Stimulated activated CD8-positive, alpha-beta memory T cell treated with anti-CD3 and anti-CD28 coated beads, Interleukin-12 subunit alpha, Interleukin-12 subunit beta, amount 100 ng/mL, for 24 hours (primary cell): ENCODE results near the gene COL8A1.

Experiments used
- DNase-seq: peaks from one replicate; pipeline ENCODE4 v3.0.0-alpha.2; 2020; ENCODE audit errors: extremely low read depth

Gene COL8A1

DNA sequence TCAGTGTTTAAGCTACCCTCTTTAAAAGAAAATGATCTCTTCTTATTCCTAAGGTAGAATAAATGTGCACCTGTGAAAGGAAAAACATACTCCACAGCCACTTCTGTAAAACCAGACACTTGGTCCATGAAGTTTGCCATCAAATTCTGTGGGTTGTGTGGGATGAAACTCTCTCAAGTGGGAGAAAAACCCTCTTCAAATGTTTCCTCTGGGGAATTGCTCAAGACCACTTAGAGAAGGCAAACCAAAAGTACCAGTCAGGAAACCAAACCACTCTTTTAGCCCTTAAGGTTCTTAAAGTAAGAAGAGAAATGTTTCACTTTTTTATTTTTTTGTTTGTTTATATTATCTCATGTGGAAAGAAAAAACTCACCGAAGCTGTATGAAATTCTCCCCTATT, 1.2 kb downstream of the COL8A1 start:
- no peak for DNase-seq

DNA sequence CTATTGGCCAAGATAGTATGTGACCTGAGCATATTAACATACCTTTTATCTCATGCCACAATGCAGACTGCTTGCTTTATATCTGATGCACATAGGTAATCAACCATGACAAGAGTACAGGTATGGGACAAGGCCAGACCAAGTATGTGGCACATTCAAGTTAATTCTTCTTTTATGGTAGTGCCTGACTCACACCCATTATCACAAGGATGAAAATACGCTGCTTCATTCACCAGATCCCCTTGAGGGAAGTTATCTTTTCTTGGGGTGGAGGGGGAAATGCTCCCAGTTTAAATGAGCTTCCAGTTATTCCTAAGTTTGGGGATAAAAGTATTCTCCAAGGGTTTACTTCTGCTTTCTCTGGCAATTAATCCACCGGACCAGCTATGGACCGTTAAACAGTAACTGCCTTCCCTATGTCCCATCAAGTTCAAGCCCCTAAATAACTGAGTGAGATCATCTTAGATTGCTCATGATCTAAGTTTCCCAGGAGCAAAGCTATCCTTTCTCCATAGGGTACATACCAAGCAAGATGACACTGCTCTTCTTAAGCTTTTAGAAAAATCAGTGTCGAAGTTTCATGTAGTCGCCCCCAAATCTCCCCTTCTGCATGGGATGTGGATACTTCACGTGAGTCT, 1.9 kb downstream of the COL8A1 start:
- DNase-seq: no peak

DNA sequence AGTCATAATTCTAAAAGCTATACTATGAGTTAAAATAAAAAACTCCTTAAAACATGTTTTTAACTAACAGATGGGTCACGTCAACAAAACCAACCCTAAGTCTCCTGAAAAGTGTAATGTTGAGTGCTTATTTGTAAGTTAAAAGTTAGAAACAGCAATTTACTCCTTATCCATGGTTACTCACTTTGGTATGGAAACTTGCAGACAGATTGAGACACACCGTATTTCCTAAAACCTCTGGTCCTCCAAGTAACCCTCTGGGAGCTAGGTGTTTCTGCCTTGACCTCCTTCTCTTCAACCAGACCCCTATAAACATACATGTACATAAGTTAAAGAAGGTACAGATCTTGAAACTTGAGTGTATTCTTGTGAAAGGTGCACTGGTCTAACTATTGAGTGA, 3.1 kb downstream of the COL8A1 start:
- DNase-seq: no peak

DNA sequence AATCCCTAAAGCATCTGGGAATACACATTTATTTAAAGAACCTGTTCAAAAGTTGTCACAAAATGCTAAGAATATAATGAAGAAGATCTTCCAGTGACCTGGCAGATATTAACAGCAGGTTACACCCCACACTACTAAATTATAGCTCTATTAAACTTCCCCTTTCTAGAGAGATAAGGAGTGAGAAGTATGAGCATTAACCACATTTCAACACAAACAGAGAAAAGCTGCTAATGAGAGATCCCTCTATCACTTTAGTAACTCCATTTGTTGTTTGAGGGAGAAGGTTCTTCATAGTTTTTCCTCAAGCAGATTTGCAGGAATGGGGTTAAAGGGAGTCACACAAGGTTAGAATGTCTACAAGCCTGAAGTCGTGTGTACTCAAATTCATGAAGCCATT, 3.6 kb downstream of the COL8A1 start:
- DNase-seq: no peak

DNA sequence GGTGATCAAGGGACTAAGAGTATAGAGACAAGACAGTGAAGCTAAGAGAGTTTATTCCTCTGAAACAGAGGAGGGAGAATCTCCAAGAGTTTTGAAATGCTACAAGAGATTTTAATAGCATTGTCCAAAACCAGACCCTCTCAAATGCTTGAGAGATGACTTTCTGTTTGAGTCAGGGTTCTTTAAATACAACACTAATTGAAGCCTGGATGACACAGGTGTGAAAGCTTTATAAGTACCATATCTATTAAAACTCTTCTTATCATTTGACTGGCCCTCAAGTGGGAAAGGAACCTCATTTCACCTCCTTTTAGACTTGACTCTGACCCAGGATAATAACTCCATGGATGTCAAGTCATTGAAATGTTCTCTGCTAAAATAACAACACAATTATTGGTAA, 5.6 kb downstream of the COL8A1 start:
- DNase-seq: no peak

DNA sequence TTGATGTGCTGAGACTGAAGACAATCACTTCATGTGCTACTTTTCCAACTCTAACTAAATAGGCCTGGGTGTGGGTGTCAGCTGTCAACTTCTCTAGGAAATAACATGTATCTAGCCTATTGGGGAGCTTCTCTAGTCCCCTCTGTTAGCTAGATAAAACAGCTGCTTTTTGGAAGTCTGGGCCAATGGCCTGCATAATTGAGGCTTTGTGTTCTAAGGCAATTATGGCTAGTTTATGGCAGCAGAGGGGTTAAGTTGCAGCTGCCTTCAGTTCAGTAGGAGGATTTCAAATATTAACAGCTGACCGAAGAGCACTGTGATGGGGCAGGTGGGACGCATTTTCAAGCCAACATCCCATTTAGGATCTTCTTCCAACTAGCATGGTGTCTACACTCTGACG, 6.4 kb downstream of the COL8A1 start:
- no peak for DNase-seq

DNA sequence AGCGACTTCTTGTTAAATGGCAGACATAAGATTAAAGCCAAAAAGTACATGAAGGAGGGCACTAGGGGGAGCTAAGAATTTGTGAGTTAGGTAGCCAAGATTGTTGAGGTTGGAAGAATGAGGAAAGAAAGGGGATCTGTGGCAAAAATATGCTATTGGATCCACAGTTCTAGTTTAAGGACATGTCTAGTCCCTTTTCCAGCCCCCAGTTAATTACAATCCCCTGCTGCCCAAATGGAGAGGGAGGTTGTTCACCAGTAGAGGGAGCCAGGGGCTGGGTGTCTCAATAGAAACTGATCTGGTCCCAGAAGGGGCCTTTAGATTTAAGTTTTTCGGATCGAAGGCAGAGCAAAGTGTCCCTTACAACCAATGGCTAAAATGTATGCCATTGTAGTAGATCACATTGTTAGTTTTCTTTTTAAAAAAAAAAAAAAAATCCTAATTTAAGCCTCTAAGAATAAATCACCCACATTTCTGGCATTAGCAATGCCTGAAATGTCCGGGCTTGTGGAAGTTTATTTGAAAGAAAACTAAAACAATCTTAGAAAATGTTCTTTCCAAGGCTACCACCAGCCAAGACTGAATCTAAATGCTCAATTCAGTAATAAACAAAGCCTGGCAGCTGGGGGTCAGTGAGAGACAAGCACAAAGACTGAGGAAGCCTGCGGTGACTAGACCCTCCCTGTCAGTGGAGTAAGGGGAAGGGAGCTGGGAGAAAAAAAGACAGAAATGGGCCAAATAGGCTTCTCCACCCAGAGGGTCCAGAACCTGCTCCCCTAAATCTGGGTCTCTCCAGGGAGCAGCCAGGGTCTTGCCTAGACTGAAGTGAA, 7.1 kb downstream of the COL8A1 start:
- no peak for DNase-seq

DNA sequence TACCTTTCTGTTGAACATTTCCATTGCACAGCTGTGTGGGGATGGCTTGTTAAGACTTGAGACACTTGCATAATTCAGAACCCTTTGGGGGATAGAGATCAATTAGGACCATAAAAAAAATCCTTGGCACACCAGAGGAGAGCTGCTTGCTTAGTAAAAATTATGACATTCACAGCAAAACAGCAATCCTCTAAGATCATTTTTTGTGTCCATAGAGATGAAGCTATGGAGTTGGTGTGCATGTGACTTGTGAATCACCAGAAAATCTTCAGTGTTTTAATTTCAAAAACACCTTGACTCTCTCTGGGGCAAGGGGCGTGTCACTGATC, 7.7 kb downstream of the COL8A1 start:
- DNase-seq: no peak

DNA sequence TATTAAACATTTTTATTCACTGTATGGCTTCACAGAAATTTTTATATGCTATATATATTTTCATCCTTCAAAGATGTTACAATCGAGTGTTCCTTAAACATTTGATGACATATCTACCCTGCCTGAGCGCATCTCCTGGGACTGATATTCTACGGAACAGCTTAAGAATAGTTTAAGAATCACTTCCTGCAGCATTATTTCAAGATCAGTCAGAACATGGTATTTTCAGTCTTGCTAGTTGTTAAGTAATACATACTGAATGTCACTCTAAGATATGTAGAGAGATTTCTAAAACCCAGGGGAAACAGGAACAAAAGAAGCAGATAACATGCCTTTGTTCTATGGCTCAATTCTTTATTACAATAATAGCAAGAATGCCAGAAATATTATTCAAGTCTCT, 8.7 kb downstream of the COL8A1 start:
- DNase-seq: no peak

DNA sequence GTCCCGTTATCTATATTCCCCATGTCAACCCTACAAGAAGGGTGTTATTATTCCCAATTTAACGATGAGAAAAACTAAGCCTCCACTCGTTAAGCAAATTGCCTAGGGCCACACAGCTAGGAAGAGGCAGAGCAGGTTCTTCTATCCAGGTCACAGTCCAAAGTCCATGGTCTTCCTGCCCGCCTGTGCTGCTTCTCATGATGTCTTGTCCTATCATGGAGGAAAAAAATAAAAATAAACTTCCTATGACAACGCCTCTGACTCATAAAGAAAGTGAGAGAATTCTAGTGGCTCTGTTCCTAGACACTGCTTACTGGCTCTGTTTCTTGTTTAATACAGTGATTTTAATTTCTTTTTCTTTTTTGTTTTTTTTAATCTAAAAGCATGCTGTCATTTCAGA, 9.7 kb downstream of the COL8A1 start:
- no peak for DNase-seq

DNA sequence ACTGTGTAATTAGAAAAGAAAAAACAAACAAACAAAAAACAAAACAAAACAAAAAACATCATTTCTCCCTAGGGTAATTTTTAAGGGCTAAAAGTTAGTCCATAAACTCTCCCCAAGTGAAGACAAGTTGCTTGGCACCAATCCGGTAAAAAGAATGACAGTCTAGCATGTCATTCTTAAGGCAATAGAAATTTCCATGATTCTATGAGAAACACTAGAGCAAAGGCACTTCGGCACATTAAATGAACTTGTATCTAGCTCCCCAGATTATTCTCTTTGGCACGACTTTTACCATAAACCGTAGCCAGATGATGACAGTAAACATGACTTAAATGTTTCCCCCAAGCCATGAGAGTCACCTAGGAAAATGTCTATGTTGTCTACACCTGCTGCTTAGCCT, 10.1 kb downstream of the COL8A1 start:
- no peak for DNase-seq

DNA sequence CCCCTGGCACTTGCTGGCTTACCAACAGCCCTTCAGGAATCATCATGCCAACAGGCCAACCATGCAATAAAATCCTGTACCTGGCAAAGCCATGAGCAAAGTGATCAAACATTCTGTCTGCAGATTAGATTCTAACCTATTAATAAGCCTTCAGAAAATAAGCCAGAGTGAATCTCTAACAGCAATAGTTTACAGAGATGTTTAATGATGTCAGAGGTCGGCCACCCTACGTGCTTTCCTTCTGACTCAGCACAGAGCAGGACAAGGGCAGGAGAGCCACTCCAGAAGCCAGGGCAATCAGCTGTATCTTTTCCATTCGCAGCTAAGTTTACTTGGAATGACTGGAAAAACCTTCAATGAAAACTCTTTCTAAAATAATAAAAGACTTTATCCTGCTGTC, 13.1 kb downstream of the COL8A1 start:
- no peak for DNase-seq

DNA sequence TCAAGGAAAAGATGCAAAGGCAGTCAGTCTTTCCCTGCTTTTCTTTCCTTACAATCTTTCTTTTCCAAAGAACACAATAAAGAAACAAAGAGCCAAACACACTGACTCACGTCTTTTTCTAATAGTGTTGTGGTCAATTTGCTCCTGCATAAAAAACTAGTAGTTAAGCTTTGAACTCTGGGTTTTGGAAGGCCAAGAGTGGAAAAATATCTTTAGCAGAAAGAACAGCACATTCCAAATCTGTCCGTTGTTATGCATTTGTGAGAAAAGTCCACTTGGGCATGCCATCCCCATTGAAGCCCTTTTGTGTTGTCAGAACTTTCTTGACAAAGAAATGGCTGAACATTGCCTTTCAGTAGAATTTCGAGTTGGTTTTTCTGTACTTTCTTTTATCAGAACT, 18.2 kb downstream of the COL8A1 start:
- DNase-seq: no peak

DNA sequence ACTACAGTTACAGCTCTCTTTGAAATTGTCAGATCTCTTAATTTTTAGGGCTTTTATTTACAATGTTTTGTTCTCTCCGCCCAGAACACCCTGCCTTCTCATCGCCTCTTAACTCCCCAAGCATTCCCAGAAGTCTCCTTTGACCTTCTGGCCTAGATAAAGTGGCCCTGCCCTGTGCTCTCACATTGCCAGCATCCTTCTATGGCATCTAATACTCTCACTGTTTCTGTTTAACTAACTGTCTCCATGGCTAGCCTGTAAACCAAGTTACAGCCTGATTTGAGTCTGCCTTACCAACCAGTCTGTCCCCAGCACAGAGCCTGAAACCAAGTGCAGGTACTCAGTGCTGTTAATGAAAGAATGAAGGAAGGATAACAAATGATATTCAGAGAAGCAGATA, 19.9 kb downstream of the COL8A1 start:
- no peak for DNase-seq

DNA sequence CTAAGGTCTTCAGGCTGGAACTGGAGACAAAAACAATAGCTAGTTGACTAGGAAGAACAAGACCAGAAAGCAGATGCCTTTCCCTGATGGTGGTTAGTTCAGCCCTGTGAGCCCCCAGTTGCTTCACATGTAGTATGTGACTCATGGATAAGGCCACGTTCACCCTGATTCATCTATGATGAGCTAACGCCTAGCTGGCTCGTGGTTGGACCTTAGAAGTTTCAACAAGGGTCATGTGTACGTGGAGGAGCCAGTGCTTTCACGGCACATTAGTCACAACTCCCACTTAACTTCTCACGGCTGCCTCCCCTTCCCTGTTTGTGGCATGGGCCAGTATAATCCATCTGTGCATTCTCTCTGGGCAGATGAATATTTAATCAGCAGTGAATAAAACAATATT, 20.6 kb downstream of the COL8A1 start:
- DNase-seq: no peak

DNA sequence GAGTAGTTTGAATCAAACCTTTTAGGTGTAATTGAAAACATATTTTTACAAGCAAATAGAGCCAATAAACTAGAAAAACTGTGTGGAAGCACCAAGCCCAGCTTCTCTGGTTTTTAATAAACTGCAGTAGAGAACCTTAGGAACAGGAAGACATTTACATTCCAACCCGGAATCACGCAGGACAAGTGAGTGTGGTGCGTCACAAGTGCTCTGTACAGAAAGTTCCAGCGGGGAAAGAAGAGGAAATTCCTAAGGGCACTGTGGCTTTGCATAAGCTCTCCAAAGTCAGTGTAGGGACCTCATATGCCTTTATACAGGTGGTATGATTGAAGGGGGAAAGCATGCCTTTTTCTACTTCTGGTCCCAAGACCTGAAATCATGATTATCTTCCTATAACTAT, 21.6 kb downstream of the COL8A1 start:
- no peak for DNase-seq

DNA sequence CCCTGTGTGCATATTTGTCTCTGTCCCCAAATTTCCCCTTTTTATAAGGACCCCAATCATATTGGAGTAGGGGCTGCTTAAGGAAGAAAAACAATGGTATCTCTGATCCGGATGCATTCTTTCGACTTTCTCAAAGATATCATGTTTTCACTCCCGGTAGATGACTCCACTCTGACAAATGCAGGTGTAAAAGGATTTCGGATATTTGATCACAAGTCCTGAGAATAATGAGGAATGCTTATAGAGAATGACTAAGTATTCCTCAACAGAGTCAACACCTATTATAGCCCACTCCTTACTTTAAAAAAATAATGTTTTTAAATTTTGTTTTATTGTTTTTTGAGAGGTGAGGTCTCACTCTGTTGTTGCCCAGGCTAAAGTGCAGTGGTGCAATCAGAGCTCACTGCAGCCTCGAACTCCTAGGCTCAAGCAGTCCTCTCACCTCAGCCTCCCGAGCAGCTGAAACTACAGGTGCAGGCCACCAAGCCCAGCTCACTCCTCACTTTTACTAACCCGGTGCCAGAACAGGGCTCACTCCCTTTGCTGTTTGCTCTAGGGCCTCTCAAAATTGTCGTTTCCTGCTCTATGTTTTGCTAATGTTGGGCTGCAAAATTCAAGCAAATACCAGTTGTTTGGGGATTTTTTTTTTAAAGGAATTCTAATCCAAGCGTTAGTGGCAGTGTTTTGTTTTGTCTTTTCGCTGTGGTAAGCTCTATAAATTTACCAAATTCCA, 24.6 kb downstream of the COL8A1 start:
- no peak for DNase-seq

DNA sequence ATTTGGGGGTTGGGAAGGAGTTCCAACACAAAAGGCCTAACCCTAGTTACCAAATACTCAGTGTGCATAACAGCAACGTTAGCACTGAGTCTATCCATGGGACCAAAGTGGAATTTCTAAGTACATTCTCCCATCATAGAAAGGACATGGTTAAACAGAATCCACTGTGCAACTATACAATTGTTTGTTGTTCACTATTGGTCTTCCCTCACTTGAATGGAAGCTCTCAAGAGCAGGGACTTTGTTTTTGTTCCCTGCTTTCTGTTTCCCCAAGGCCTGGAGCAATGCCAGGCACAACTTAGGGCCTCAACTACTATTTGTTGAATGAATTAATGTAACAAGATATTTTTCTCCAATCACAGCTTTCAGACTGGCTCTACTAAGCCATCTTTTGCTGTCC, 25.6 kb downstream of the COL8A1 start:
- DNase-seq: no peak

DNA sequence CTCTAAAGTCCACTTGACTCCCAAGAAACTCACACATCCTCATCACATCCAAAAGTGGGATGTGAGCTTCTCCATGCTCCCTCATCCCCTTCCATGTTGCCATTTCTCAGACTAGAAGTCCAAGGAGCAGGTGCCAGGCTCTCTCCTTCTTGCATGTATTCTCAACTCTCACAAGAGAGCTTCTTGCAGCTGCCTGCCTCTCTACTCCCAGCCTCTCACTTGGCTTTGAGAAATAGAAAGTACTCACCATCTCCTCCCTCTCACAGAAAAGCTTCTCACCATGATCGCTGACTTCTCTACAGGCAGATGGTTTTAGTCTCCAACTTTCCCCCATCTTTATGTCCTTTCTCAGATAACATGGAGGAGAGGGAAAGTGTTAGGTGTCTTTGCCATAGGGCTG, 26.6 kb downstream of the COL8A1 start:
- DNase-seq: no peak

DNA sequence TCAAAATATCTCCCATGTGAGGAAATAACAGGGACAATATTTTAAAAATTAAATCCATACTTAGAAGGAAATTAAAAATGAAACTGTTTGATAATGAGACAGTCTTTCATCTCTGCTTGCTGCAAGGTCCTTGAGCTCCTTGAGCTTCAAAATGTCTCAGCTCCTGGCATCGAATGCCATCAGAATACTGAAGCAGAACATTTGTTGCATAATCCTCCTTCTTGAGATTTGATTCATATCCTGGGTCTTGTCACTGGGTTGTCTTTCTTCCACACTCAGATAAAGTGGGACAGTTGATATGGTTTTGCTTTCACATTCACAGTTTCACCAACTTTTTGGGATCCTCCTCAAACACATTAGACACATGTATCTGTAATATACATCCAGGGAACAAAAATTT, 27.8 kb downstream of the COL8A1 start:
- no peak for DNase-seq

DNA sequence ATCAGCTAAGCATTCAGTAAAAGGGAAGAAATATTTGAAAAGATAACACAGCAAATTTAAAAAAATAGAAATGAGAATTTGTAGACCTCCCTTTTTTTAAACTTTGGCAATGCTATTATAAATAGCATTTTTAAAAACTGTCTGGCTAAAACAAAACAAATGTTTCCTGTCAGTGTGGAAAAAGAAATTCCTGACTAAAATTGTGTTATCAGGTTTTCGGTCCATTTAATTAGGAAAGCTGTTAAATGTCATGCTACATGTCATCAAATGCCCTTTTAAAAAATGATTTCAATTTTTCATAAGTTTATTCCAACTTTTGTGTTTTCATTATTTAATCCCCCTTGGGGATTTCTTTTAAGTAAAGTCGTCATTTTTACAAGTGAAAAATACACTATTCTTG, 29.6 kb downstream of the COL8A1 start:
- no peak for DNase-seq

DNA sequence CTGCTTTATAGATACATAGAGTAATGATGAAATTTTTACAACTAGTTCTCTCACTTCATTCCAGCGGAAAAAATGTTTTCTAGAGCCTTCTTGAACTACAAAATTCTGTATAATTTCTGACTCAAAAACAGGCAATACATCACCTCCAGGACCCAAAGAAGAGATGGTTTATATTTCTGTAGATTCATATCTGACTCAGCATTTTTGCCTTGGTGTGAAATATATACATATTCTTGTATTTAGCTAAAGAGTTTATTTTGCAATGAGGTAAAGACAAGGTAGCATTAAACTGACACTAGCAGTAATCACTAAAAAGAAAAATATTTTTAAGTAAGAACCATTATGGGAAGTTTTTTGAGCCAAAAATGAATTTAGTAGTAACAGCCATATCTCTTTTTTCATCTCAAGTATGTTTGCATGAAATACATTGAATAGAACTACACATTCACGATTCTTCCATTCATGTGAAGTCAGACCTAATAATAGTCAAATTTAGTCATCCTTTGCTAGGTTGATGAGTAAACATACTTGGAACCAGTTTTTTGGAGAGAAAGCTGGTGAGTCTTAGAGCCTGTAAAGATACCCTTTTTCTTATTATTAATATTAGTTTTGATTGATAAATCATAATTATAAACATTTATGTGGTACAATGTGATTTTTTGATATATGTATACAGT, 31.6 kb downstream of the COL8A1 start:
- DNase-seq: no peak

DNA sequence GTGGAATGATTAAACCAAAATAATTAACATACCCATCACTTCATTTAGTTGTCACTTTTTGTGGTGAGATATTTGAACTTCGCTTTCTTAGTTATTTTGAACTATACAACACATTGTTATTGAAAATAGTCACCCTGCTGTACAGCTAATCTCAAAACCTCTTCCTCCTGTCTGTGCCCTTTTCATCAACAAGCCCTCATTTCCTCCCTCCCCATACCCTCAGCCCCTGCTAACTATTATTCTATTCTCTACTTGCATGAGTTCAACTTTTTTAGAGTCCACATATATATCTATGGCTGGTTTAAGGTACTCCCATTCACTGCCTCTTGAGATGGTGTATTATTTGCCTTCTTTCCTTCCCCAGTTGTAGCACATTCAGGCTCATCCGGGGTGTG, 32.2 kb downstream of the COL8A1 start:
- no peak for DNase-seq
